Measurements from ENCODE around the gene SETSIP. TPM values are rescaled to one million over a fixed set of nuclear protein-coding genes. Genes with fewer than 3 reads are reported as not detected.

Gene SETSIP
- 0.38 TPM for polyA plus RNA-seq (2012; ENCODE audit: missing spikeins)

GRCh38 chr1:92075311-92075710 lies at the start of gene SETSIP:
TSS of gene SETSIP (minus strand) at chr1:92075411. CDS start at chr1:92075411, 0 bp downstream.
- FAIRE-seq (no peak), DNase-seq (ENCODE audit: insufficient read length) (no peak)
- TF ChIP-seq POLR2AphosphoS5 (IDR thresholded peaks at IDR 0.05; ENCODE audit: low read depth, low read length) (no peak), TAF1 (IDR thresholded peaks at IDR 0.05; ENCODE audit: borderline replicate concordance, low read depth, low read length) (no peak), POLR2A (IDR thresholded peaks at IDR 0.05; ENCODE audit: low read depth, low read length) (no peak)

- FAIRE-seq (no peak), DNase-seq (ENCODE audit: insufficient read length) (no peak)
- no peak for TF ChIP-seq POLR2A (IDR thresholded peaks at IDR 0.05; ENCODE audit: low read depth, low read length)
Measured at GRCh38 chr1:92123868-92124267, 48.7 kb upstream of the SETSIP start.

- FAIRE-seq (no peak), DNase-seq (ENCODE audit: insufficient read length) (no peak)
- TF ChIP-seq POLR2AphosphoS5 (IDR thresholded peaks at IDR 0.05; ENCODE audit: low read depth, low read length) (no peak), TAF1 (IDR thresholded peaks at IDR 0.05; ENCODE audit: borderline replicate concordance, low read depth, low read length) (no peak), POLR2A (IDR thresholded peaks at IDR 0.05; ENCODE audit: low read depth, low read length) (no peak)
Measured at GRCh38 chr1:92118826-92119225, 43.6 kb upstream of the SETSIP start.

GRCh38 chr1:92117526-92117925 lies 42.3 kb upstream of the SETSIP start:
- TF ChIP-seq POLR2A (IDR thresholded peaks at IDR 0.05; ENCODE audit: low read depth, low read length) = no peak
- FAIRE-seq (no peak), DNase-seq (ENCODE audit: insufficient read length) (no peak)

GRCh38 chr1:92108631-92109030 lies 33.4 kb upstream of the SETSIP start:
- DNase-seq (ENCODE audit: insufficient read length) (no peak), FAIRE-seq (no peak)
- TF ChIP-seq POLR2A (IDR thresholded peaks at IDR 0.05; ENCODE audit: low read depth, low read length) = no peak
- no peak for TF ChIP-seq POLR2AphosphoS5 (IDR thresholded peaks at IDR 0.05; ENCODE audit: low read depth, low read length)
- TF ChIP-seq TAF1 (IDR thresholded peaks at IDR 0.05; ENCODE audit: borderline replicate concordance, low read depth, low read length) = no peak

- DNase-seq (ENCODE audit: insufficient read length) (no peak), FAIRE-seq (no peak)
- TF ChIP-seq POLR2A (IDR thresholded peaks at IDR 0.05; ENCODE audit: low read depth, low read length) = no peak
- no peak for TF ChIP-seq TAF1 (IDR thresholded peaks at IDR 0.05; ENCODE audit: borderline replicate concordance, low read depth, low read length)
- TF ChIP-seq POLR2AphosphoS5 (IDR thresholded peaks at IDR 0.05; ENCODE audit: low read depth, low read length) = no peak
Measured at GRCh38 chr1:92105546-92106081, 30.4 kb upstream of the SETSIP start.

GRCh38 chr1:92096317-92096716 lies 21.1 kb upstream of the SETSIP start:
- FAIRE-seq (no peak), DNase-seq (ENCODE audit: insufficient read length) (no peak)
- TF ChIP-seq POLR2AphosphoS5 (IDR thresholded peaks at IDR 0.05; ENCODE audit: low read depth, low read length) (no peak), TAF1 (IDR thresholded peaks at IDR 0.05; ENCODE audit: borderline replicate concordance, low read depth, low read length) (no peak), POLR2A (IDR thresholded peaks at IDR 0.05; ENCODE audit: low read depth, low read length) (no peak)

- FAIRE-seq (no peak), DNase-seq (ENCODE audit: insufficient read length) (no peak)
Measured at GRCh38 chr1:92095874-92096273, 20.7 kb upstream of the SETSIP start.

GRCh38 chr1:92094595-92094994 lies 19.4 kb upstream of the SETSIP start:
- DNase-seq (ENCODE audit: insufficient read length) = no peak
- TF ChIP-seq POLR2A (IDR thresholded peaks at IDR 0.05; ENCODE audit: low read depth, low read length) = no peak
- TF ChIP-seq TAF1 (IDR thresholded peaks at IDR 0.05; ENCODE audit: borderline replicate concordance, low read depth, low read length) = no peak
- TF ChIP-seq POLR2AphosphoS5 (IDR thresholded peaks at IDR 0.05; ENCODE audit: low read depth, low read length) = no peak
- no peak for FAIRE-seq

More at GRCh38 chr1:92095874-92096273, 20.7 kb upstream of the SETSIP start:
- TF ChIP-seq TAF1 (IDR thresholded peaks at IDR 0.05; ENCODE audit: borderline replicate concordance, low read depth, low read length) = no peak

GRCh38 chr1:92094090-92094489 lies 18.9 kb upstream of the SETSIP start:
- DNase-seq (ENCODE audit: insufficient read length) (no peak), FAIRE-seq (no peak)
- TF ChIP-seq TAF1 (IDR thresholded peaks at IDR 0.05; ENCODE audit: borderline replicate concordance, low read depth, low read length) (no peak), POLR2AphosphoS5 (IDR thresholded peaks at IDR 0.05; ENCODE audit: low read depth, low read length) (no peak), POLR2A (IDR thresholded peaks at IDR 0.05; ENCODE audit: low read depth, low read length) (no peak)

GRCh38 chr1:92091625-92092024 lies 16.4 kb upstream of the SETSIP start:
- no peak for FAIRE-seq
- TF ChIP-seq POLR2A (IDR thresholded peaks at IDR 0.05; ENCODE audit: low read depth, low read length) = no peak
- no peak for TF ChIP-seq TAF1 (IDR thresholded peaks at IDR 0.05; ENCODE audit: borderline replicate concordance, low read depth, low read length)
- no peak for TF ChIP-seq POLR2AphosphoS5 (IDR thresholded peaks at IDR 0.05; ENCODE audit: low read depth, low read length)
- DNase-seq (ENCODE audit: insufficient read length) = no peak

- FAIRE-seq (no peak), DNase-seq (ENCODE audit: insufficient read length) (no peak)
- no peak for TF ChIP-seq POLR2A (IDR thresholded peaks at IDR 0.05; ENCODE audit: low read depth, low read length)
- TF ChIP-seq TAF1 (IDR thresholded peaks at IDR 0.05; ENCODE audit: borderline replicate concordance, low read depth, low read length) = no peak
- no peak for TF ChIP-seq POLR2AphosphoS5 (IDR thresholded peaks at IDR 0.05; ENCODE audit: low read depth, low read length)
Measured at GRCh38 chr1:92087542-92087941, 12.3 kb upstream of the SETSIP start.

- FAIRE-seq (no peak), DNase-seq (ENCODE audit: insufficient read length) (no peak)
- TF ChIP-seq POLR2A (IDR thresholded peaks at IDR 0.05; ENCODE audit: low read depth, low read length) (no peak), TAF1 (IDR thresholded peaks at IDR 0.05; ENCODE audit: borderline replicate concordance, low read depth, low read length) (no peak), POLR2AphosphoS5 (IDR thresholded peaks at IDR 0.05; ENCODE audit: low read depth, low read length) (no peak)
Measured at GRCh38 chr1:92085727-92086126, 10.5 kb upstream of the SETSIP start.
